H9 (cell line): ENCODE results near the gene IP6K3. TPM values are rescaled to one million over a fixed set of nuclear protein-coding genes. Genes with fewer than 3 reads are reported as not detected.

Source experiments
- DNase-seq: peaks from one replicate; pipeline ENCODE4 v3.0.0-alpha.2; 2017
- H2AFZ ChIP-seq: one replicate; pipeline ENCODE4 v1.6.1; 2013; ENCODE audit warnings: mild to moderate bottlenecking, low read length, control low read depth, moderate library complexity
- H2AK5ac ChIP-seq: 2 replicates; pipeline ENCODE4 v1.6.1; 2013; ENCODE audit warnings: low read length, control low read depth, mixed read lengths; ENCODE audit not compliant: insufficient read length
- H2BK120ac ChIP-seq: one replicate; pipeline ENCODE4 v1.6.1; 2013; ENCODE audit warnings: low read depth, mild to moderate bottlenecking, low read length, control low read depth, inconsistent platforms; ENCODE audit not compliant: poor library complexity, severe bottlenecking
- H2BK12ac ChIP-seq: 2 replicates; pipeline ENCODE4 v1.6.1; 2013; ENCODE audit warnings: low read length, control low read depth, mixed read lengths, low read depth; ENCODE audit not compliant: insufficient read length
- H2BK15ac ChIP-seq: 2 replicates; pipeline ENCODE4 v1.6.1; 2013; ENCODE audit warnings: low read depth, low read length, control low read depth
- H2BK20ac ChIP-seq: one replicate; pipeline ENCODE4 v1.6.1; 2013; ENCODE audit warnings: low read depth, mild to moderate bottlenecking, low read length, control low read depth, inconsistent platforms; ENCODE audit not compliant: poor library complexity, severe bottlenecking
- H2BK5ac ChIP-seq: 2 replicates; pipeline ENCODE4 v1.6.1; 2013; ENCODE audit warnings: low read length, control low read depth, mixed read lengths; ENCODE audit not compliant: insufficient read length
- H3K14ac ChIP-seq: 2 replicates; pipeline ENCODE4 v1.6.1; 2013; ENCODE audit warnings: low read length, control low read depth; ENCODE audit not compliant: insufficient read depth
- H3K18ac ChIP-seq: 2 replicates; pipeline ENCODE4 v1.6.1; 2013; ENCODE audit warnings: low read depth, mild to moderate bottlenecking, mixed read lengths, low read length, control low read depth; ENCODE audit not compliant: insufficient read length
- H3K23ac ChIP-seq: 2 replicates; pipeline ENCODE4 v1.6.1; 2013; ENCODE audit warnings: low read length, control low read depth, mixed read lengths, low read depth; ENCODE audit not compliant: insufficient read length
- H3K23me2 ChIP-seq: 2 replicates; pipeline ENCODE4 v1.6.1; 2013; ENCODE audit warnings: low read depth, mild to moderate bottlenecking, mixed read lengths, low read length, control low read depth; ENCODE audit not compliant: insufficient read length, poor library complexity, severe bottlenecking
- H3K27ac ChIP-seq: 2 replicates; pipeline ENCODE4 v1.5.1; 2013; ENCODE audit warnings: low read length, control low read depth, mixed read lengths, low read depth; ENCODE audit not compliant: insufficient read length
- H3K27me3 ChIP-seq: 2 replicates; pipeline ENCODE4 v1.6.1; 2013; ENCODE audit warnings: low read length, control low read depth, inconsistent platforms; ENCODE audit not compliant: insufficient read depth
- H3K4ac ChIP-seq: 2 replicates; pipeline ENCODE4 v1.6.1; 2013; ENCODE audit warnings: low read depth, mild to moderate bottlenecking, control low read depth, inconsistent platforms, low read length, moderate library complexity
- H3K4me1 ChIP-seq: 2 replicates; pipeline ENCODE4 v1.6.1; 2013; ENCODE audit warnings: low read length, control low read depth, inconsistent platforms; ENCODE audit not compliant: insufficient read depth
- H3K4me2 ChIP-seq: 2 replicates; pipeline ENCODE4 v1.6.1; 2013; ENCODE audit warnings: low read length, control low read depth, mixed read lengths; ENCODE audit not compliant: insufficient read length, insufficient read depth
- H3K56ac ChIP-seq: 2 replicates; pipeline ENCODE4 v1.6.1; 2013; ENCODE audit warnings: low read depth, mild to moderate bottlenecking, mixed read lengths, low read length, control low read depth; ENCODE audit not compliant: insufficient read length
- H3K79me1 ChIP-seq: 2 replicates; pipeline ENCODE4 v1.6.1; 2013; ENCODE audit warnings: low read depth, mild to moderate bottlenecking, moderate library complexity, low read length, control low read depth, inconsistent platforms; ENCODE audit not compliant: insufficient read depth, poor library complexity, severe bottlenecking
- H3K79me2 ChIP-seq: 2 replicates; pipeline ENCODE4 v1.6.1; 2013; ENCODE audit warnings: low read length, control low read depth, inconsistent platforms; ENCODE audit not compliant: insufficient read depth
- H3K9ac ChIP-seq: 2 replicates; pipeline ENCODE4 v1.6.1; 2013; ENCODE audit warnings: low read length, control low read depth, mixed read lengths; ENCODE audit not compliant: insufficient read length; ENCODE audit errors: extremely low read depth
- H3K9me3 ChIP-seq: one replicate; pipeline ENCODE4 v1.6.1; 2013; ENCODE audit warnings: low read depth, low read length, inconsistent platforms; ENCODE audit not compliant: control insufficient read depth
- H3T11ph ChIP-seq: one replicate; pipeline ENCODE4 v1.6.1; 2013; ENCODE audit warnings: mild to moderate bottlenecking, low read length, control low read depth, inconsistent platforms
- H4K20me1 ChIP-seq: one replicate; pipeline ENCODE4 v1.6.1; 2013; ENCODE audit not compliant: control insufficient read depth, insufficient read length, insufficient read depth
- H4K5ac ChIP-seq: 2 replicates; pipeline ENCODE4 v1.6.1; 2013; ENCODE audit warnings: low read depth, mild to moderate bottlenecking, mixed read lengths, low read length, control low read depth; ENCODE audit not compliant: insufficient read length
- H4K8ac ChIP-seq: replicated peaks from 2 replicates; pipeline ENCODE4 v1.6.1; 2013; ENCODE audit warnings: low read length, control low read depth, mixed read lengths, low read depth; ENCODE audit not compliant: insufficient read length
- H4K91ac ChIP-seq: 2 replicates; pipeline ENCODE4 v1.6.1; 2013; ENCODE audit warnings: low read depth, mild to moderate bottlenecking, moderate library complexity, mixed read lengths, low read length, control low read depth; ENCODE audit not compliant: insufficient read length
- H3K27ac Mint-ChIP-seq, 3 experiments: 2 replicates in 2 of 3; 3 replicates in 1 of 3; pipeline ENCODE4 v1.8.0; 2020 to 2021; ENCODE audit warnings: mixed read lengths in 3 of 3, mild to moderate bottlenecking in 1 of 3, moderate library complexity in 1 of 3
- H3K27me3 Mint-ChIP-seq: 2 replicates; pipeline ENCODE4 v1.8.0; 2021; ENCODE audit warnings: low read depth, mild to moderate bottlenecking, moderate library complexity, mixed read lengths
- H3K36me3 Mint-ChIP-seq, 3 experiments: 2 replicates in 2 of 3; 3 replicates in 1 of 3; pipeline ENCODE4 v1.8.0; 2020 to 2021; ENCODE audit warnings: low read depth in 3 of 3, mixed read lengths in 3 of 3; ENCODE audit not compliant: insufficient read depth in 1 of 3
- H3K4me1 Mint-ChIP-seq, 2 experiments: 2 replicates each; pipeline ENCODE4 v1.8.0; 2020; ENCODE audit warnings: mixed read lengths in 2 of 2
- H3K4me3 Mint-ChIP-seq, 2 experiments: 2 replicates in 1 of 2; 3 replicates in 1 of 2; pipeline ENCODE4 v1.8.0; 2020 to 2021; ENCODE audit warnings: mild to moderate bottlenecking in 2 of 2, mixed read lengths in 2 of 2, moderate library complexity in 1 of 2
- H3K9me3 Mint-ChIP-seq, 2 experiments: 2 replicates in 1 of 2; 3 replicates in 1 of 2; pipeline ENCODE4 v1.8.0; 2020; ENCODE audit warnings: mild to moderate bottlenecking in 2 of 2, mixed read lengths in 2 of 2, moderate library complexity in 1 of 2
- WGBS: extraction: QIAGEN DNeasy Blood & Tissue Kit; methylation state at CpG from one replicate; pipeline ENCODE4 v1.1.7; 2013; ENCODE audit warnings: missing lambda C conversion rate, low lambda C conversion rate, mixed read lengths; ENCODE audit not compliant: insufficient read length; ENCODE audit errors: extremely low coverage; 5-methylcytosine and 5-hydroxymethylcytosine counted together
- total RNA-seq: library from RNA; stranded (reverse); gene quantifications from 2 replicates; pipeline ENCODE4 v1.2.1, GENCODE V29; 2021
- TF ChIP-seq, protein P1 (sequence below): fragments of 200-600 bp; sonication (generic); conservative IDR thresholded peaks from 3 replicates; pipeline ENCODE4 v1.8.0; 2021; ENCODE audit warnings: antibody characterized with exemption, mild to moderate bottlenecking

IP6K3 gene
- total RNA-seq, 1 experiment from 2014 or later, result 0.46 TPM

DNA sequence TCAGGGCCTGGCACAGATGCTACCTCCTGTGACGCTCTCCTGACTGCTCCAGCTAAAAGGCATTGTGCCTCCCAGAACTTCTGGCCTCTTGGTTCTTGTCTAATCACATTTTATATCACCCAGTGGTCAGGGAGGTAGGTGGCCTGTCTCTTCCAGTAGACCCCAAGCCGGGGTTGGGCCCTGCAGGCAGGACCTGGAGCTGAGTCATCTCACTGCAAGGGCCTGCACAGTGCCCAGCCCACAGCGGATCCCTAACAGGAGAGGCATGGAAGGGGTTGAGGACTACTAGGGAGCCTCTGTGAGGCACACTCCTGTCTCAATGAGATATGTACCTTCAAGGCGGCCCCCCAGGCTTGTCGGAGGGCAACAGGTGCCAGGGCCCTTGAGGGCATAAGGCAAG, 35.9 kb upstream of the IP6K3 start:
- H3K27ac Mint-ChIP-seq, result peak overlapping the region; percentile 81 to 97 (median 94); a peak in 6 of 7 replicates

More for the DNA sequence above, 35.9 kb upstream of the IP6K3 start:
- Histone ChIP-seq H3K27me3 (no peaks in the 10 kb centered on the region), H4K8ac (no peak overlapping the region), H3K14ac (no peak overlapping the region), H2BK5ac (no peak overlapping the region), H3K23me2 (no peaks in the 10 kb centered on the region), H4K5ac (no peak overlapping the region), H2BK20ac (no peak overlapping the region), H3K4me1 (peaks cover 29% of the 10 kb centered on the region; the same call in 1 of the 2 replicates), H2AK5ac (peak overlapping the region; percentile 38), H3K27ac (peak overlapping the region; percentile 20), H3K4me2 (no peak overlapping the region), H4K20me1 (no peaks in the 10 kb centered on the region), H2AFZ (no peak overlapping the region), H3K79me1 (peaks cover 3% of the 10 kb centered on the region), H3K9ac (no peak overlapping the region), H2BK12ac (peak overlapping the region; percentile 71), H3T11ph (no peak overlapping the region), H3K23ac (no peak overlapping the region), H3K79me2 (peaks cover 9% of the 10 kb centered on the region; the same call in 1 of the 2 replicates), H2BK15ac (no peak overlapping the region), H2BK120ac (no peak overlapping the region), H4K91ac (peak overlapping the region; percentile 7), H3K18ac (peak overlapping the region; percentile 51), H3K9me3 (no peaks in the 10 kb centered on the region), H3K56ac (no peak overlapping the region), H3K4ac (no peak overlapping the region)
- no peaks in the 10 kb centered on the region for H3K9me3 Mint-ChIP-seq
- DNase-seq, result no peak
- H3K4me1 Mint-ChIP-seq, result peaks cover 82 to 84% of the 10 kb centered on the region in 2 experiments
- H3K4me3 Mint-ChIP-seq, result no peak overlapping the region
- no peaks in the 10 kb centered on the region for H3K27me3 Mint-ChIP-seq
- TF ChIP-seq, protein P1, sequence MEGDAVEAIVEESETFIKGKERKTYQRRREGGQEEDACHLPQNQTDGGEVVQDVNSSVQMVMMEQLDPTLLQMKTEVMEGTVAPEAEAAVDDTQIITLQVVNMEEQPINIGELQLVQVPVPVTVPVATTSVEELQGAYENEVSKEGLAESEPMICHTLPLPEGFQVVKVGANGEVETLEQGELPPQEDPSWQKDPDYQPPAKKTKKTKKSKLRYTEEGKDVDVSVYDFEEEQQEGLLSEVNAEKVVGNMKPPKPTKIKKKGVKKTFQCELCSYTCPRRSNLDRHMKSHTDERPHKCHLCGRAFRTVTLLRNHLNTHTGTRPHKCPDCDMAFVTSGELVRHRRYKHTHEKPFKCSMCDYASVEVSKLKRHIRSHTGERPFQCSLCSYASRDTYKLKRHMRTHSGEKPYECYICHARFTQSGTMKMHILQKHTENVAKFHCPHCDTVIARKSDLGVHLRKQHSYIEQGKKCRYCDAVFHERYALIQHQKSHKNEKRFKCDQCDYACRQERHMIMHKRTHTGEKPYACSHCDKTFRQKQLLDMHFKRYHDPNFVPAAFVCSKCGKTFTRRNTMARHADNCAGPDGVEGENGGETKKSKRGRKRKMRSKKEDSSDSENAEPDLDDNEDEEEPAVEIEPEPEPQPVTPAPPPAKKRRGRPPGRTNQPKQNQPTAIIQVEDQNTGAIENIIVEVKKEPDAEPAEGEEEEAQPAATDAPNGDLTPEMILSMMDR, result no peak
- H3K36me3 Mint-ChIP-seq, result peaks cover 34 to 80% (median 77%) of the 10 kb centered on the region in 3 experiments
- WGBS, result no CpG with 5 or more reads among the region's 5 CpGs
